Inflammatory macrophage (primary cell): ENCODE results near the gene KRTAP6-2.

ENCODE experiments used
- DNase-seq, 2 donors: peaks; one replicate each; pipeline ENCODE4 v3.0.0-alpha.2; 2020 to 2022

KRTAP6-2 gene

DNA sequence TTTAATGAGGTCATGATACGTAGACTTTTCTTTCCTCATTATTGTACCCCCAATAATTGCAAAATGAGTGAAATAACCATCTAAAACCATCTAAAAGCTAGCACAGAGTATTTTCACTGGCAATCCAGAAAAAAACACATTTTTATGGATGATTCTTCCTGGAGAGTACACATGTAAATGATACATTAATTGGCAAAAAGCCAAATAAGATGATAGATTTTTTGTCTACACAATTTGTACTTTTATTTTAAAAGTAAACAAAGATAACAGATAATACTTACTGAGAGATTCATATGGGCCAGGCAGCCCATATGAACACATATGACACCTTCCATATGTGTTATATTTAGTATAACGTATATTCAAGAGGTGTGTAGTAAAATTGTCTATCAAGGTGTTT lies 35.1 kb downstream of the KRTAP6-2 start:
- no peak for DNase-seq

DNA sequence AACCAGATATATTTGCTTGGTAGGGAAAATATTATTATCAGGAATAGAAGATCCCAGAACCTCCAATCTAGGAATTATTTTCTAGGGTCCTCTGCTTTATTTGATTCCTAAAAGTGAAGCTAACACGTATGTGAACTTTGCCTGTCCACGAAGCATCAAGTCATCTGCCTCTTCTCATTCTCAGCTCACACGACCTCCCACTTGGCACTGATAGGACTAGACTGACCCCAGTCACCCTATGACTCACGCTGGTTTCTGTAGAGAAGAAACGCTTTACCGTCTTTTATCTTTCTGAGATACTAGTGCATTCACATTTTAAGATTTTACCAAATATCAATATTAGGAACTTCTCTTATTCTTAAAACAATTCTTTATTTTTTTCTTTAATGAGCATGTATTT lies 35.6 kb downstream of the KRTAP6-2 start:
- DNase-seq, result no peak

DNA sequence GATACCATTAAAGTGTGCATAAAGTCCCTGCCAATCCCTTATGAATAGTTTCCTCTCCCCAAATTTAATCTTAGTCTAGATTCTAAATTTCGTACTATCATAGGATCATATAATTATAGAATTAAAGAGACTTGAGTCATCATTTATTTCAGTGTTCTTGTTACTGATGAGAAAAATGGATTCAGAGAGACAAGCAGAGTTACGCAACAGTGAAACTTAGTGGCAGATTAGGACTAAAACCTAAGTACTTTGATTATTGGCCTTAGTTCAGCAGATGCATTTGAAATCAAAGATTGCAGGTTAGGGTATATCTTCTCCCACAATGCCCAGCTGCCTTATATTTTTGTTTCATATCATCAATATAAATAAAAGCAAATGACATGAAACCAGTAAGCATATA lies 36.7 kb downstream of the KRTAP6-2 start:
- no peak for DNase-seq

DNA sequence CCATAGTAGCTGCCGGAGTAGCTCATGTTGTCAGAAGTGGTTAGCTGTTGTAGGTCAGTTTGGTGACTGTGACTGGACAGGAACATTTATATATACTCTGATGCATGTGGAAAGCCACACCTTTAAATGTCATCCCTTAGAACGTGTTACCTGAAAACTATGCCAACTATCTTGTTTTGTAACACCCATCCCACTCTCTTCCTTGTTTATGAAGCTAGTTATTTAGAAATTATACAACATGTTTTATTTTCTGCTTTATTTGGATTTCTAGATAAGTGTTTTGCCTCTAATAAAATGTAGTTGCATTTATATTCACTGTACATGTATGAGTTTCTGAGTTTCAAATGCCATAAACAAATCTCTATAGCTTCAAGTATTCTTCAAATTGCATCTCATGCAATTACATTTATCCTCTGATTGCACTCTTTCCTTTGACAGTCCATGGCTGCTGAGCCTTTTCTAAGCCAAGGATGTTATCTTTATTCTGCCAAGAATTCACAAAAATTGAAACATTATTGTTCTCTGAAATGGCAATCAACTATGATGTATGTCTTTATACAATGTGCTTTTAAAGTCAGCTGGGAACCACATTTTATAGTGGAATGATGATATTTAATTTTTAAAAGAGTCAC lies 37.3 kb downstream of the KRTAP6-2 start, which contains the start of gene KRTAP19-7:
TSS of gene KRTAP19-7 (minus strand) at position 51 of the 632 bp plus-strand sequence. CDS start at position 26, 25 bp downstream.
- no peak for DNase-seq

DNA sequence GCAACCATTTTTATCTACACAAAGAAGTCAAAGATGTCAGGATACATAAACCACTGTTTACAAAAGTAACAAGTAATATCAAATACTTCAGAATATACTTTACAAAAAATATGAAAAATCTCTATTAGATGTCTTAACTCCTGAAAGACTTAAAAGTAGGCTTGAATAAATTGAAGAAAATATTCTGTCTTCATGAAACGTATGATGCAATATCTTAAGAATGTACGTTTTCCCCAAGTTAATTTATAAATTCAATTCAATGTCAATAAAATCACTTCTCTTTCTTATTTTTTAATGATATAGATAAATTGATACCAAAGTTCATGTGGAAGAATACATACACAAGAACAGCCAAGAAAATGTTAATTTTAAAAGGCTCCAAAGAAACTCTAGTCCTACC lies 43.6 kb downstream of the KRTAP6-2 start:
- no peak for DNase-seq

DNA sequence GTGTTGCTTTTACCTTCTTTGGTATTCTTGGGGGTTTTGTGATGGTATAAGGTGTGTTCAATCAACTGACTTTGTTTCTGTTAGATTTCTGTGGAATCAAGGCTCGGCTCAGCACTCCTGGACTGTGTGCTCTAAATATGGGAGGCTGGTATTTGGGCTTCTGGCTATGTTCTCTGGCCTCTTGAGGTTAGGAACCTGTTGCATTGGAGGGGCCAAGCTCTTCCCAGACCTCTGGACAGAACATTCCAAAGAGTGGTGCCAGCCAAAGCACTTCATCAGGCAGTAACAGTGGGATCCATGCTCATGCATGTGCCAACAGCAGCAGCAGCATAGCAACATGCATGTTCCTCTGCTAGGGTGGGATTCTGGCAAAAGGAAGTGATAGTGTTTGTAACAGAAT lies 45.9 kb downstream of the KRTAP6-2 start:
- DNase-seq, result no peak
